SKM-1 (cell line): ENCODE measurements around the gene KEAP1.

Source experiments
- DNase-seq: peaks from one replicate; lab custom pipeline; 2025; ENCODE audit not compliant: unreplicated experiment; lab: John Stamatoyannopoulos, UW

KEAP1 gene

DNA sequence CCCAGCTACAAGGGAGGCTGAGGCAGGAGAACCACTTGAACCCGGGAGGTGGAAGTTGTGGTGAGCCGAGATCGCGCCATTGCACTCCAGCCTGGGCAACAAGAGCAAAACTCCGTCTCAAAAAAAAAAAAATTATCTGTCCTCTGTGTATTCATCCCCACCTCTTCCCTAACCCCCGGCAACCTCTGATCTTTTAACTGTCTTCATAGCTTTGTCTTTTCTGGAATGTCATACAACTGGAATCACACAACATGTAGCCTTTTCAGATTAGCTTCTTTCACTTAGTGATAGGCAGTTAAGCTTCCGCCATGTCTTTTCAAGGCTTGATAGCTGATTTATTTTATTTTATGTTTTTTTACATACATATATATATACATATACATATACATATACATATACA, 22.5 kb upstream of the KEAP1 start:
- DNase-seq, result no peak

- no peak for DNase-seq
These were observed 20.0 kb upstream of the KEAP1 start for GRCh38 chr19:10523135-10523636.

GRCh38 chr19:10521461-10522171, 18.5 kb upstream of the KEAP1 start:
- DNase-seq, result no peak

DNA sequence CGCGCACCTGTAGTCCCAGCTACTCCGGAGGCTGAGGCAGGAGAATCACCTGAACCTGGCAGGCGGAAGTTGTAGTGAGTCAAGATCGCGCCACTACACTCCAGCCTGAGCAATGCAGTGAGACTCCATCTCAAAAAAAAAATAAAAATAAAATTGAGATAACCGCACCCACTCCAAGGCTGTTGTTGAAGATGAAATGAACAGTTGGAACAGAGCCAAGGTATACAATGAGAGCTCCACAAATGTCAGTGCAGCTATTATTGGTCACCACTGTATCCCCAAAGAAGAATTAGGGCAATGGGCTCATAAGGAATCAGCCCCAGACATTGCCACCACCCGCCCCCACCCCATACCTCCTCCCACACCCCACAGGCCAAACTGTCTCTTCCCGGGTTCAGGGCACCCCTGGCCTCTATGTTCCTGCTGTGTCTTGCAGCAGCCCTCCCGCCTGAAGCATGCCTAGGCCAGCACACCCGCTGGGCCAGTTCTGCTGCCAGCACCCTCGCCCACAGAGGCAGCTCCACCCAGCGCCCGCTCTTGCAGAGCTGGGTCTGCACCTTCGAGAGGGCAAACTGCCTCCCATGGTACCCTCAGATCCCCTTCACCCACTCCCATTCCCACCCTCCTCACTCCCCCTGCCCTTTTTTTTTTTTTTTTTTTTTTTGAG, 17.6 kb upstream of the KEAP1 start:
- no peak for DNase-seq

GRCh38 chr19:10519421-10519820, 16.3 kb upstream of the KEAP1 start:
- DNase-seq, result no peak

GRCh38 chr19:10518444-10519361, 15.5 kb upstream of the KEAP1 start:
- no peak for DNase-seq

DNA sequence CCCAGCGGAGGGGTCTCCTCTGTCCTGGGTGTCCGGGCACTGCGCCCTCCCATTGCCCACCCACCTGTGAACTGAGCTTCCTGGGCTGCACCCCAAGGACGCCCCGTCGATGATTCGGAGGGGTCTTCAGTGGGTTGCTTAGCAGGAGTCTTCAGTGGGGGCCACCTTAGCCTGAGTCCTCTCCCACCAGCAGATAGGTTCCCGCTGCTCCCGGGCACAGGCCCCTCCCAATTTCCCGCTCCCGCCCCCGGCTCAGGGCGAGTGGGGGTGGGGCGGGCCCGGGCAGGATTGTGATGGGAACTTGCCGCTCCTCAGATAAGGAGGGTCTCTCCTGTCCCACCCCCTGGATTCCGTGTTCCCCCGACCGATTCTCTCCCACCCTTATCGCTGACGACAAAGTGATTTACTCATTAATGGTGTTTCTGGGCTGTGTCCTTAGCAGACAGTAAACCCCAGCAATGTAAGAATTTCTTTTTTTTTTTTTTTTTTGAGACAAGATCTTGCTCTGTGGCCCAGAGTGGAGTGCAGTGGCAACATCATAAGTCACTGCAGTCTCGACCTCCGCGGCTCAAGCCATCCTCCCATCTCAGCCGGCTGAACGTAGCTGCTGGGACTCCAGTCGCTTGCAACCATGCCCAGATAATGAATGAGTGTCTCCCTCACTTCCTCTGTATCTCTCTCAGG, 14.7 kb upstream of the KEAP1 start:
- DNase-seq, result no peak

- DNase-seq, result no peak
These were observed 14.2 kb upstream of the KEAP1 start, which contains the start of gene S1PR5 for GRCh38 chr19:10517361-10517759. TSS of gene S1PR5 (minus strand) at chr19:10517447. CDS start at chr19:10515011, 2,436 bp downstream.

GRCh38 chr19:10516671-10517286, 13.6 kb upstream of the KEAP1 start:
- DNase-seq, result no peak

GRCh38 chr19:10516064-10516385, 12.9 kb upstream of the KEAP1 start:
- DNase-seq, result no peak

- no peak for DNase-seq
These were observed 11.3 kb upstream of the KEAP1 start for GRCh38 chr19:10514211-10515145.

DNA sequence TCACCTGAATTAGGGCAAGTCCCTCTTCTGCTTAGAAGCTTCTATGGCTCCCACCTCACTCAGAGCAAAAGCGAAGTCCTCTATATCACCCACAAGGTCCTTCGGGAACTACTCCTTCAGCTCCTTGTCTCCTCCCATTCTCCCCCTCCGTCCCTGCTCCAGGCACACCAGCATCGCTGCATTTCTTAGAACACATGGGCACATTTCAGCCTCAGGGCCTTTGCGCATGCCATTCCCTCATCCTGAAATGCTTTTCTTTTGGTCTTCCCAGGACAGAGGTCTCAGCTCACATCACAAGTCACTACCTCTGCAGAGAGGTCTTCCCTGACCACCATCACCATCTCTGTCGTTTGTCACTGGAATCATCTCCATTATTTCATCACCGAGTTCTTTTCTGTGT, 10.1 kb upstream of the KEAP1 start:
- DNase-seq, result no peak

DNA sequence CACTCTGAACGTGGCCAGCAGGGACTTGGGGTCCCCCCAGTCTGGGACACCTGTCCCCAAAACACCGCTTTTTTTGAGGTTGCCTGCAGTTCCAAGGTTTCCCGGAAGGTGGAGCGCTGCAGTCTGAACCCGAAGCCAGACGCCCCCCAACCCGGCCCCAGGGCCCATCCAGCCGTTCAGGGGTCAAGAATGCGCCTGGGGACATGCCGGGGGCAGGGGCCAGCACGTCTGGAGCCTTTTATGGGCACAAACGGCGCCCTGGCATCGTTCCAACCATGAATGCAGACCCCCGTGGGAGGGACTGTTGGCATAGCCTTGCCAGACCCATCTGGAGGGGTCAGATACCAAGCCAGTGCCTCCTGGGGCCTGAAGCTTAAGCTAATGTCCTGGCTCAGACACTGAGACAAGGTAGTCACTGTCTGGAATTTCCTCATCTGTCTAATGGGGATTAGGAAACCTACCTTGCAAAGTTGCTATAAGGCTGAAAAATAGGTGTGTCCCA, 7.2 kb upstream of the KEAP1 start:
- DNase-seq, result no peak

DNA sequence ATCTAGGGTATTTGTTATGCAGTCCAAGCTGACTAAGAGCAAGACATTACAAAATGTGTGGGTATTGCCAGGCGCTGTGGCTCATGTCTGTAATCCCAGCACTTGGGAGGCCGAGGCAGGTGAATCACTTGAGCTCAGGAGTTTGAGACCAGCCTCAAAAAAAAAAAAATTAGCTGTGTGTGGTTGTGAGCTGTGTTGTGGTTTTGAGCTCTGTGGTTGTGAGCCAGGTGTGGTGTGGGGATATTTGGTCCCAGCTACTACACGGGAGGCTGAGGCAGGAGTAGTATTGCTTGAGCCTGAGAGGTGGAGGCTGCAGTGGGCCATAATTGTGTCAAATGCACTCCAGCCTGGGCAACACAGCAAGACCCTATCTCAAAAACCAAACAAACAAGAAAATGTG, 5.6 kb upstream of the KEAP1 start:
- no peak for DNase-seq

DNA sequence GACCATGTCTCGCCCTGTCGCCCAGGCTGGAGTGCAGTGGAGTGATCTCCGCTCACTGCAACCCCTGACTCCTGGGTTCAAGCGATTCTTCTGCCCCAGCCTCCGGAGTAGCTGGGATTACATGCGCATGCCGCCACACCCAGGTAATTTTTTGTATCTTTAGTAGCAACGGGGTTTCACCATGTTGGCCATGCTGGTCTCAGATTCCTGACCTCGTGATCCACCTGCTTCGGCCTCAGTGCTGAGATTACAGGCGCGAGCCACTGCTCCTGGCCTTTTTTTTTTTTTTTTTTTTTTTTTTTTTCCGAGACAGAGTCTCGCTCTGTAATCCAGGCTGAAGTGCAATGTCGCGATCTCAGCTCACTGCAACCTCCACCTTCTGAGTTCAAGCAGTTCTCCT, 4.9 kb upstream of the KEAP1 start:
- DNase-seq, result no peak

DNA sequence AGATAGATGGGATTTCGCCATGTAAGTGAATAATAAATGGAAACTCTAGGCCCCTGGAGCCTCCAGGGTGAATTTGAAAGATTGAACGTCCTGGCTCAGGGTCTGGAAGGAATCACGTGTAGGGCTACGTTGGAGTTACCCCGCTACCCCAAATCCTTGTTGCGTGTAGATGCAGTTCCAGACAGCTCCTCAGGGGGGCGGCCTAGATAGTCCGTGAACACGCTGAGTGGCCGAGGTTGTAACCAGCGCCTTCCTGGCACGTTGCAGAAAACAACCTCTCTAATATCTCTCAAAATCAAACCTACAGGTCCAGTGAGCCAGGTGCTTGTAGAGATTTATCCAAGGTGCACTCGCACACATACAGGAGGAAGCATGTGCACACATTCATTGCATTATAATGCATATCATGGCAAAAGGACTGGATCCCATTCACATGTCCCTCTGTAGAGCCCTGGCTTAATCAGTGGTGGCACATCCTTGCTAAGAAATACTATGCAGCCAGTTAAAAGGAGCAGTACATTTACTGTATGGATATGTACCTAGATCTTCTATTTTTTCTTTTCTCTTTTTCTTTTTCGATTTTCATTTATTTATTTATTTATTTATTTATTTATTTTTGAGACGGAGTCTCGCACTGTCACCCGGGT, 2.5 kb upstream of the KEAP1 start:
- peak; percentile 30 for DNase-seq

GRCh38 chr19:10502524-10503001, 593 bp downstream of the KEAP1 start:
- peak; percentile 86 for DNase-seq

- DNase-seq, result no peak
These were observed 1.1 kb downstream of the KEAP1 start for GRCh38 chr19:10501971-10502523.
